DOHH2 (cell line): ENCODE results near the gene EHD4.

ENCODE experiments used
- H3F3A ChIP-seq: fragments of 200-600 bp; sonication (generic), shearing (Covaris generic); 2 replicates; pipeline ENCODE4 v1.6.0; 2016; ENCODE audit warnings: antibody characterized with exemption, mild to moderate bottlenecking; ENCODE audit not compliant: control insufficient read depth, insufficient read depth
- H3K27ac ChIP-seq: fragments of 200-600 bp; sonication (generic); 2 replicates; pipeline ENCODE4 v1.5.1; 2014; ENCODE audit warnings: low read depth, mild to moderate bottlenecking, low read length, moderate library complexity
- H3K27me3 ChIP-seq: fragments of 200-600 bp; sonication (generic); 2 replicates; pipeline ENCODE4 v1.6.1; 2014; ENCODE audit warnings: mild to moderate bottlenecking, low read length, mixed read lengths; ENCODE audit not compliant: control insufficient read depth
- H3K36me3 ChIP-seq: fragments of 200-600 bp; sonication (generic); 2 replicates; pipeline ENCODE4 v1.6.1; 2014; ENCODE audit warnings: mild to moderate bottlenecking, low read length, moderate library complexity, mixed read lengths; ENCODE audit not compliant: control insufficient read depth
- H3K4me1 ChIP-seq: fragments of 200-600 bp; sonication (generic); 2 replicates; pipeline ENCODE4 v1.6.1; 2014; ENCODE audit warnings: mild to moderate bottlenecking, low read length, mixed read lengths; ENCODE audit not compliant: control insufficient read depth
- H3K4me2 ChIP-seq: fragments of 200-600 bp; sonication (generic); 2 replicates; pipeline ENCODE4 v1.6.0; 2014; ENCODE audit warnings: mild to moderate bottlenecking, low read length, moderate library complexity
- H3K4me3 ChIP-seq: fragments of 200-600 bp; sonication (generic); 2 replicates; pipeline ENCODE4 v1.5.1; 2014; ENCODE audit warnings: mild to moderate bottlenecking, low read length, mixed read lengths
- H3K79me2 ChIP-seq: fragments of 200-600 bp; sonication (generic); 2 replicates; pipeline ENCODE4 v1.6.1; 2014; ENCODE audit warnings: mild to moderate bottlenecking, low read length, mixed read lengths; ENCODE audit not compliant: control insufficient read depth
- H3K9me2 ChIP-seq: fragments of 200-600 bp; sonication (generic); replicated peaks from 2 replicates; pipeline ENCODE4 v1.6.1; 2014; ENCODE audit warnings: mild to moderate bottlenecking, low read length, mixed read lengths; ENCODE audit not compliant: control insufficient read depth
- H3K9me3 ChIP-seq: fragments of 200-600 bp; sonication (generic); 2 replicates; pipeline ENCODE4 v1.6.1; 2014; ENCODE audit warnings: antibody characterized with exemption, low read length, mixed read lengths; ENCODE audit not compliant: control insufficient read depth, insufficient read depth
- H4K20me1 ChIP-seq: fragments of 200-600 bp; sonication (generic); 2 replicates; pipeline ENCODE4 v1.6.0; 2014; ENCODE audit warnings: low read depth, mild to moderate bottlenecking, antibody characterized with exemption, low read length, moderate library complexity; ENCODE audit not compliant: control insufficient read depth, insufficient read depth
- EZH2phosphoT487 ChIP-seq: fragments of 200-600 bp; sonication (generic); IDR thresholded peaks from 2 replicates; pipeline ENCODE4 v1.6.1; 2017; ENCODE audit warnings: borderline replicate concordance, mild to moderate bottlenecking, antibody characterized with exemption, low read length, moderate library complexity, mixed read lengths
- TF ChIP-seq, protein P1 (sequence below): fragments of 200-600 bp; sonication (generic); IDR thresholded peaks from one replicate; pipeline ENCODE4 v1.5.1; 2014; ENCODE audit warnings: antibody characterized with exemption, mild to moderate bottlenecking, low read depth, low read length; ENCODE audit not compliant: poor library complexity, severe bottlenecking

The EHD4 gene

DNA sequence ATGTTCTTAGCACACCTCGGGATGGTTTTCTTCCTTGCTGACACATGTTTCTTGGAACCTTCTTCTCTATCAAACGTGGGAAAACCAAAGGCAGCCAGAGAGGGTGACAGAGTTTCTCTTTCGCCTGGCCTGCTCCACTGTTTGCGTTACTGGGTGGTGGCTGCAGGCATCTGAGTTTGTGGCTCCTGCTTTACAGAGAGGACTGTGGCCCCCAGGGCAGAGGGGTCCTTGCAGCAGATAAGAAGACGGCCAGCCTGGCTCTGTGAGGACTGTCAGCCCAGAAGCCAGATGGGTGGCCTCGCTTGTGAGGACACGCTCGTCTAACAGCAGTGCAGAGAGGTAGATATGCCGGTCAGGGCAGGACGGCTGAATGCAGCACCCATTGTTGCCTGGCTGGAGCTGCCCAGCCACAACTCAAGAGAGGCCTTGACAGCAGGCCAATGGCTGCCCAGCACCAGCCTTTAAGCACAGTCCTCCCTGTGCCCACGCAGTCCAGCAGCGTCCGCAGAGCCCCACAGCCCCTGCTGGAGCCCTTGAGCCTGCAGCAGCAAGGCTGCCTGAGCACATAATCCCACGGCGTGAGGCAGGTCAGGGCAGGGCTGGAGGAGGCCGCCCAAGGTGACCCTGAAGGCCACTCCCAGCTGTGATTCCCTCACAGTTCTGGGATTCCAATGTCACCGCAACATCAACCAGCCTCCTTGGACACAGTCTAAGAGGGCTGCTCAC lies 63.5 kb downstream of the EHD4 start:
- H3F3A ChIP-seq = no peaks in the 10 kb centered on the region
- TF ChIP-seq, protein P1, sequence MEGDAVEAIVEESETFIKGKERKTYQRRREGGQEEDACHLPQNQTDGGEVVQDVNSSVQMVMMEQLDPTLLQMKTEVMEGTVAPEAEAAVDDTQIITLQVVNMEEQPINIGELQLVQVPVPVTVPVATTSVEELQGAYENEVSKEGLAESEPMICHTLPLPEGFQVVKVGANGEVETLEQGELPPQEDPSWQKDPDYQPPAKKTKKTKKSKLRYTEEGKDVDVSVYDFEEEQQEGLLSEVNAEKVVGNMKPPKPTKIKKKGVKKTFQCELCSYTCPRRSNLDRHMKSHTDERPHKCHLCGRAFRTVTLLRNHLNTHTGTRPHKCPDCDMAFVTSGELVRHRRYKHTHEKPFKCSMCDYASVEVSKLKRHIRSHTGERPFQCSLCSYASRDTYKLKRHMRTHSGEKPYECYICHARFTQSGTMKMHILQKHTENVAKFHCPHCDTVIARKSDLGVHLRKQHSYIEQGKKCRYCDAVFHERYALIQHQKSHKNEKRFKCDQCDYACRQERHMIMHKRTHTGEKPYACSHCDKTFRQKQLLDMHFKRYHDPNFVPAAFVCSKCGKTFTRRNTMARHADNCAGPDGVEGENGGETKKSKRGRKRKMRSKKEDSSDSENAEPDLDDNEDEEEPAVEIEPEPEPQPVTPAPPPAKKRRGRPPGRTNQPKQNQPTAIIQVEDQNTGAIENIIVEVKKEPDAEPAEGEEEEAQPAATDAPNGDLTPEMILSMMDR = no peak
- no peaks in the 10 kb centered on the region for H3K4me1 ChIP-seq
- no peaks in the 10 kb centered on the region for H3K79me2 ChIP-seq
- no peak overlapping the region for H3K4me2 ChIP-seq
- H3K4me3 ChIP-seq = no peak overlapping the region
- H3K9me2 ChIP-seq = no peaks in the 10 kb centered on the region
- no peak overlapping the region for H3K27ac ChIP-seq
- peaks cover 36% of the 10 kb centered on the region for H3K36me3 ChIP-seq
- no peaks in the 10 kb centered on the region for H4K20me1 ChIP-seq
- peaks cover 14% of the 10 kb centered on the region; the same call in 1 of the 2 replicates for H3K9me3 ChIP-seq
- no peaks in the 10 kb centered on the region for H3K27me3 ChIP-seq

DNA sequence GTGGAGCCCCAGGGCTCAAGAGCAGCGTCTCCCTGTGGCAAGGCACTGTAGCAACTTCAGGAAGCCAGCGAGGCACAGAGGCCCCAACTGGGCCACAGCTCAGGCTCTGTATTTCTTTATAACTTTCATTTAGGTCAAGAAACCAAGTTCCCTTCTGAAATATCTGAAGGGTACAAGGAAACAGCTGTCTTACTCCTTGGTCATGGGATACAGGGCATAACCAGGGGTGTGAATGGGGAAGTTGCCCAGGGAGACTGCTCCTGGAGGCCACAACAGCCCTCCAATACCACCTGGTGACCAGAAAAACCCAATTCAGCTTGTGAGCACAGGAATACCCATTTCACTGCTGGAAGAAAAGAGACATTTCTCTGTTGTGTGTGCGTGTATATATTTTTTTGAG lies 65.2 kb downstream of the EHD4 start:
- Histone ChIP-seq H3F3A (no peaks in the 10 kb centered on the region), H3K27ac (no peak overlapping the region), H3K4me2 (no peak overlapping the region), H3K9me2 (no peaks in the 10 kb centered on the region), H3K9me3 (peaks cover 14% of the 10 kb centered on the region; the same call in 1 of the 2 replicates), H3K27me3 (no peaks in the 10 kb centered on the region), H3K4me1 (no peaks in the 10 kb centered on the region), H3K79me2 (no peaks in the 10 kb centered on the region), H4K20me1 (no peaks in the 10 kb centered on the region), H3K36me3 (peaks cover 36% of the 10 kb centered on the region), H3K4me3 (no peak overlapping the region)
- no peak for TF ChIP-seq EZH2phosphoT487
- TF ChIP-seq, protein P1 = no peak

DNA sequence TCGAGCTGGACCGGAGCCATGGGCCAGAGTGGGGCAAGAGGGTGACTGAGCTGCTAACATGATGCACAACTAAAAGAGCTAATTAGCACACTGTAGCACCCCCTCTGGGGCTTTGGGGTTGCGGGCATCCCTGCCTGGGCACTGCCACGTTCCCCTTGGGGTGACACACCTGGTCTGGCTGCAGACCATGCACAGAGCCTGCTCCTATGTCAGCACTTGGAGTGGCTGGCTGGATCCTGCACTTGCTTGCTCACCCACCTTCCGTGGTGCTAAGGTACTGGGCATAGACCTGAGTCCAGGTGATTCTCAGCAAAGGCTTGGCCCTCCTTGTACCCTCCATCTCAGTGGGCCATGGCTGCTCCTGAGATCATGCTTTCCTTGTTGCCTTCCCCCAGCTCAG lies 65.7 kb downstream of the EHD4 start:
- no peak overlapping the region for H3K4me2 ChIP-seq
- H3K9me3 ChIP-seq = peaks cover 14% of the 10 kb centered on the region; the same call in 1 of the 2 replicates
- no peaks in the 10 kb centered on the region for H3K4me1 ChIP-seq
- no peak for TF ChIP-seq EZH2phosphoT487
- TF ChIP-seq, protein P1 = no peak
- no peak overlapping the region for H3K27ac ChIP-seq
- H3K9me2 ChIP-seq = no peaks in the 10 kb centered on the region
- H3K27me3 ChIP-seq = no peaks in the 10 kb centered on the region
- no peaks in the 10 kb centered on the region for H3F3A ChIP-seq
- no peaks in the 10 kb centered on the region for H3K79me2 ChIP-seq
- H3K36me3 ChIP-seq = peaks cover 36% of the 10 kb centered on the region
- no peaks in the 10 kb centered on the region for H4K20me1 ChIP-seq
- H3K4me3 ChIP-seq = no peak overlapping the region
